Common myeloid progenitor, CD34-positive (primary cell): ENCODE measurements around the gene CCR3.

ENCODE experiments used
- CTCF ChIA-PET: fragments of 350-600 bp; sonication (Branson Sonifier 250); formaldehyde crosslinking; loops from one replicate; lab custom pipeline; 2021; ENCODE audit warnings: antibody characterized with exemption; lab: Charles Lee
- POLR2A ChIA-PET: fragments of 350-600 bp; sonication (Branson Sonifier 250); formaldehyde crosslinking; loops from one replicate; lab custom pipeline; 2021; ENCODE audit warnings: antibody characterized with exemption; lab: Charles Lee
- DNase-seq, 3 donors: peaks; one replicate each; pipeline versions ENCODE4 v3.0.0 to v3.0.0-alpha.2; 2013
- H3K27ac ChIP-seq, 2 experiments: 1 replicate in 1 of 2; 2 replicates in 1 of 2; pipeline ENCODE4 v1.7.0; 2013; ENCODE audit warnings: inconsistent platforms in 2 of 2, low read length in 2 of 2, mild to moderate bottlenecking in 2 of 2, low read depth in 1 of 2, moderate library complexity in 1 of 2; ENCODE audit not compliant: severe bottlenecking in 2 of 2, insufficient read depth in 1 of 2, poor library complexity in 1 of 2
- H3K27me3 ChIP-seq, 5 experiments: replicated peaks in 2 of 5; 1 replicate in 3 of 5; 2 replicates in 2 of 5; pipeline versions ENCODE4 v1.6.1 to v1.7.0; 2013; ENCODE audit warnings: low read length in 4 of 5, mild to moderate bottlenecking in 2 of 5, moderate library complexity in 2 of 5, inconsistent platforms in 1 of 5; ENCODE audit not compliant: insufficient read depth in 5 of 5, control insufficient read depth in 4 of 5
- H3K36me3 ChIP-seq, 4 experiments: 1 replicate in 2 of 4; 2 replicates in 2 of 4; pipeline versions ENCODE4 v1.6.1 to v1.7.0; 2013; ENCODE audit warnings: low read length in 3 of 4, control low read depth in 1 of 4, mild to moderate bottlenecking in 1 of 4; ENCODE audit not compliant: control insufficient read depth in 4 of 4, insufficient read depth in 4 of 4
- H3K4me1 ChIP-seq, 4 experiments: 1 replicate in 3 of 4; 2 replicates in 1 of 4; pipeline versions ENCODE4 v1.6.1 to v1.7.1; 2013; ENCODE audit warnings: low read length in 3 of 4, mild to moderate bottlenecking in 3 of 4, control low read depth in 1 of 4, inconsistent platforms in 1 of 4, moderate library complexity in 1 of 4; ENCODE audit not compliant: control insufficient read depth in 4 of 4, insufficient read depth in 4 of 4; ENCODE audit errors: control extremely low read depth in 1 of 4
- H3K4me3 ChIP-seq, 7 experiments: 1 replicate in 4 of 7; 2 replicates in 3 of 7; pipeline versions ENCODE4 v1.5.1 to v1.7.0; 2013; ENCODE audit warnings: mild to moderate bottlenecking in 7 of 7, low read length in 6 of 7, moderate library complexity in 6 of 7, inconsistent platforms in 2 of 7, low read depth in 2 of 7, control low read depth in 1 of 7; ENCODE audit not compliant: insufficient read depth in 4 of 7, control insufficient read depth in 1 of 7; ENCODE audit errors: extremely low read depth in 1 of 7
- H3K9me3 ChIP-seq, 5 experiments: 1 replicate in 4 of 5; 2 replicates in 1 of 5; pipeline versions ENCODE4 v1.6.1 to v1.7.1; 2013; ENCODE audit warnings: low read length in 4 of 5, mild to moderate bottlenecking in 2 of 5, inconsistent platforms in 1 of 5, low read depth in 1 of 5, moderate library complexity in 1 of 5; ENCODE audit not compliant: control insufficient read depth in 4 of 5, insufficient read depth in 2 of 5; ENCODE audit errors: control extremely low read depth in 1 of 5

The CCR3 gene

DNA sequence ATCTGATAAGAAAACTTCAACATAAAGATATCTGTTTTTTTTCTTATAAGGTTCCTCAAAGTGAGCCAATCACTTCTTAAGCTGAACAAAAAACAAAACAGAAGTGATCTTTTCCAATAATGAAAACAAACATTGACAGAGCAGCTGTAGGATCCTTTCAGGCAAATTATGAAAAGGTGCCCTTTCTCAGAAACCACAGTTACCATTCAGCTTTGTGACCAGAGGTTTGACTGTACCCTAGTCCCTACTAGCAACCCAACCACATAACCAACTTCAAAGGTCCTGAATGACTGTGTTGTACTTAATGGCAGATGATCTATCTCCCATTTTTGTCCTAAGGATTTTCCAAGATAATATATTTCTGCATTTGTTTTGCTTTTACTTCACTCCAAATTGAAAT lies 72.3 kb downstream of the CCR3 start:
- ChIA-PET CTCF (interaction anchor here (1.0 to 1.4 kb wide), 2 partner anchors 14 to 58 kb away, joined by 4 read pairs; no protein-coding TSS in a partner anchor), POLR2A (no interaction called here)
- Histone ChIP-seq H3K36me3 (no peaks in the 10 kb centered on the region), H3K27me3 (no peaks in the 10 kb centered on the region), H3K4me3 (no peak overlapping the region), H3K4me1 (peaks cover 0 to 22% (median 0%) of the 10 kb centered on the region in 4 experiments), H3K9me3 (peaks cover 0 to 2% (median 0%) of the 10 kb centered on the region in 5 experiments), H3K27ac (no peak overlapping the region)
- DNase-seq = no peak

DNA sequence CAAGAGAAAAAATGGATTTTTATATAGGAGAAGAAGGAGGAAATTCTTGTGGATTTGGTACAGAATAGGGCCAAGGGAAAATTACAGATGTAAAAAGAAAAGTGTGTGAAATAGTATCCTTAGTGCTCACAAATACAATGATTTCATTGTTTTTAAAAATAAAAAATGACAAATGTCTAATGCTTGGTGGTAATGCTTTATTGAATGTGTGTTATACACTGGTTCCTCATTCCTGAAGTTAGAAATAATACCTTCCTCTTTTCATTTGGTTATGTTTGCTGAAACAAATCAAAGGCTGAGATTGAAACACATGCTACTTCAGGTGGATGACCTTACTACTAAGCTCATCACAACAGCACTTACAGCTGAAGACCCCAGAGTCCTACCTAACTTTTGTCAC lies 73.9 kb downstream of the CCR3 start:
- Histone ChIP-seq H3K9me3 (peaks cover 0 to 2% (median 0%) of the 10 kb centered on the region in 5 experiments), H3K4me3 (no peak overlapping the region), H3K4me1 (peaks cover 0 to 25% (median under 1%) of the 10 kb centered on the region in 4 experiments), H3K27ac (no peak overlapping the region), H3K27me3 (no peaks in the 10 kb centered on the region), H3K36me3 (no peaks in the 10 kb centered on the region)
- ChIA-PET CTCF (no interaction called here), POLR2A (no interaction called here)
- peak in 1 of 3 donors; percentile 26 for DNase-seq
